ENCODE measurements around the gene SULT1A1.
"Not testable (repeated sequence)": the region's sequence is repeated elsewhere in the genome, so short reads cannot be mapped to it uniquely, and the experiment has no call there.

The SULT1A1 gene

DNA sequence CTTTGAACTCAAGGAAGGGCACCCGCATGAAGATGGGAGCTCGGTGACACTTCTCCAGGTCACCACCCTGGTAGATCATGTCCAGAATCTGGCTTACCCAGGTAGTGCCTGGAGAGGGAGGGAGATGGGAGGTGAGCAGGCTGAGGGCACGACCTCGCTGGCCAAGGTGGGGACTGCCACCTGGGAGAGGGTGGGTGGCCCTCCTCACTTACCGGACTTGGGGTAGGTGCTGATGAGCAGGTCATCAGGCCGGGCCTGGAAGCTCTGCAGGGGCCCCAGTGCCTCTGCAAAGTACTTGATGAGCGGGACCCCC, 1.4 kb downstream of the SULT1A1 start:
- DNase-seq, result not testable (repeated sequence)

DNA sequence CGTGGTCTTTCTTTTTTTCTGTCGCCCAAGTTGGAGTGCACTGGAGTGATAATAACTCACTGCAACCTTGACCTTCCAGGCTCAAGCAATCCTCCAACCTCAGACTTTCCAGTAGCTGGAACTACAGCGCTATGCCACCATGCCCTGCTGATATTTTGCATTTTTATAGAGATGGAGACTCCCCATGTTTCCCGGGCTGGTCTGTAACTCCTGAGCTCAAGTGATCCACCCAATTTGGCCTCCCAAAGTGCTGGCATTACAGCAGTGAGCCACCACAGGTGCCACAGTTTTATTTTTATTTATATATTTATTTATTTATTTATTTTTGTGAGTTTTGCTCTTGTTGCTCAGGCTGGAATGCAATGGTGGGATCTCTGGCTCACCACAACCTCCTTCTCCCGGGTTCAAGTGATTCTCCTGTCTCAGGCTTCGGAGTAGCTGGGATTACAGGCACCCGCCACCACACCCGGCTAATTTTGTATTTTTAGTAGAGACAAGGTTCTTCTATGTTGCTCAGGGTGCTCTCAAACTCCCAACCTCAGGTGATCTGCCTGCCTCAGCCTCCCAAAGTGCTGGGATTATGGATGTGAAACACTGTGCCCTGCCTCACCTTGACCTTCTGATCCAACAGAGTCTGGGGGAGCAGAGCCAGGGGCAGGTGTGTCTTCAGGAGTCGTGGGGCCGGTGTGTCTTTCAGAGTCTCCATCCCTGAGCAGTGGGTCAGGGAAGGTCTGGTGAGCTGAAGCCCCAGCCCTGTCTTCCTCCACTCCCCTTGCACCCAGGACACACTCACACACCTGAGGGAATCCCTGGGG, 2.0 kb downstream of the SULT1A1 start:
- not testable (repeated sequence) for DNase-seq

DNA sequence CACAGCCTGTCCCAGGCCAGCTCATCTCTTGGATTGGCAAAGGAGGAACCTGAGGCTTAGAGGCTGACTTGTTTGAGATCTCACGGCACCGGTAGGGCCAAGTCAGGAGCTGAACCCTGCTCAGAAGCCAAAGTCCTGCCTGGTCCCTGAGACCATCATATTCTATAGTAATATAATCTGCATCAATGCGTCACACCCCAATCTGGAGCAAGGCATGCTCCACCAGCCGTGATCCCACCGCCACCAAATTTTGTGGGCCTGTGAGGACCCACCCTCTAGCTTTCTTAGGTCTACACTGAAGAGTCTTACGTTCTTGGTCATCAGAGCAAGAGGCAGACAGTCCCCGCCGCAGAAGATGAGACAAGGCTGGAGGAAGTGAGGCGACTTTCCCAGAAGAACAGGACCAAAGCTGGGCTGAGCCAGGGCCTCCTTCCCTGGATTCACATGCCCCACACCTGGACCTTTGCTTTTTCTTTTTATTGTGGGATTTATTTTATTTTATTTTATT, 2.7 kb downstream of the SULT1A1 start:
- DNase-seq, result no peak

DNA sequence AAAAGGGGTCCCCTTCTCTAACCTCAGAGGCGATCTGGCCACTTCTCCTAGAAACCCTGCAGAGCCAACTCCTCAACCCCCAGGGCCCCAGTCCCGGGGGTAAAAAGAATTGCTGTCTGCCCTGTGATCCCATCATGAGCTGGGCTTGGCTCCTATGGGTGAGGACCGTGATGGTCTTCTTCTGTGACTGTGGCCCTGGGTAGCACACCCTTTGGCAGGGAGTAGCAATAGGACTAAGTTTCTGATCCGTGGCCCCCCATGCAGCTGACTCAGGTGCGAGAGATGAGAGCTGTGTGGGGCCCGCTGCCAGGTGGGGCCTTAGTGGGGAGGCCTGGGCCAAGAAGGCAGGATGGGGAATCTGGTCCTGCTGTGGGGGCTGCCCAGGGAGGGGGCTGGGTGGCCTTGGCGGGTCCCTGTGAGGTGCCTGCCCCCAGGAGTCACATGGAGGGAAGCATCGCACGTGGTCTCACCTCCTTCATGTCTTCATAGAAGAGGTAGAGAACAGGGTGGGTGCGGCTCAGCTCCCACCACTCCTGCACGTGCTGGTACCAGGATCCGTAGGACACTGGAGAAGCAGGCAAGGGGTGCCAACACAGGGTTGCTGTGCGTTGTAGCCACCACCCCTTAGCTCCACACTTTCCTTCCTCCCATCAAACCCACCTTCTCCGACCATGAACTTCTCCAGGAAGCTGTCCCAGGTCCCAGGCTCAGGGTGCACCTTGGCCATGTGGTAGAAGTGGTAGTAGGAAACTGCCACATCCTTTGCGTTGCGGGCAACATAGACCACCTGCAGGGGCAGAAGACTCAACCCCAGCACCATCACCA, 3.3 kb downstream of the SULT1A1 start:
- DNase-seq, result no peak

DNA sequence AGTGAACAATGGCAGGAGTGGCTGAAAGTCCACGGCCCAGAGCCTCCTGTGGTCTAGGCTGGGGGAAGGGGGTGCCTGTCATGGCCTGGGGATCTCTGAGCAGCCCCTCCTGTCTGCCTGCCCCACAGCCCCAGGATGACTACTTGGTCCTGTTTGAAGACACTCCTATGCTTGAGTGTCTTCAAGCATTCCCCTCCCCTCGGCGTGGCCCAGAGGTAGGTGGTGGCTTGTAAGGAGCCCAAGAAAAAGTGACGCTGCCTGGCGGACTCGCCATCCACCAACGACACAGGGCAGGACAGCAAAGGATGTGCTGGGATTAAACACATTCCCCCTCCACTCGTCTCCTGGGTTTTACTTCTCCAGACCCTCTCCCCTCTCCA, 5.7 kb downstream of the SULT1A1 start:
- no peak for DNase-seq

DNA sequence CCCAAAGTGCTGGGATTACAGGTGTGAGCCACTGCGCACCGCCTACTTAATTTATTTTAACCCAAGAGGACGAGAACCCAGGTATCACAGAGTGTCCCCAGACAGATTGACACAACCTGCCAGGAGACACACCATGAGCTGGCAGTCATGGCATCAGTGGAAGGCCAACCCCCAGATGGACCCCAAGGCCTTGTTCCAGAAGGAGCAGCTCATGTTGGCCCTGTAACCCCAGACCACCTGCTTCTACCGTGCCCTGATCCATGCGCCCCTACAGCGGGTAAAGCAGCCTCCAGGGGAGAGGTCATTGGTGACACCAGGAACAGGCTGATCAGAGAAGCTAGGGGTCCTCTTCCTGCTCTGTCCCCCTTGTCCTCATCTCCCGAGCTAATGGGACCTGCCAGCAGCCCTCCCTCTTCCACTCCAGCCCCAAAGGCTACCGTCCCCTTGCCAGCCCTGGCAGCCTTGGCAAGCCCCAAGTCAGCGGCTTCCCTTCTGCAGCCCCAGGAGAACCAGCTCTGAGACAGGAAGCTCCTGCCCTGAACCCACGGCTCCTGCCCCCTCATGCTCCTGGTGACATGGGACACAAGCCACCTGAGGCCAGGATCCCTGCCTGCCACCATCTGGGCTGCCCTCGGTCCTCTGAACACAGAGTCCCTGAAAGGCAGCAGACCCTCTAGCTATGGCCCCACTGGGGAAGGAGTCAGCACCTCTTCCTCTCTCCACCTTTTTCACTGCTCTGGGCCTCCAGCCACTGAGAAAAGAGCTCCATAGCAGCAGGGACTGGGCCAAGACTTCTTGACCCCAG, 6.3 kb downstream of the SULT1A1 start:
- DNase-seq, result no peak

DNA sequence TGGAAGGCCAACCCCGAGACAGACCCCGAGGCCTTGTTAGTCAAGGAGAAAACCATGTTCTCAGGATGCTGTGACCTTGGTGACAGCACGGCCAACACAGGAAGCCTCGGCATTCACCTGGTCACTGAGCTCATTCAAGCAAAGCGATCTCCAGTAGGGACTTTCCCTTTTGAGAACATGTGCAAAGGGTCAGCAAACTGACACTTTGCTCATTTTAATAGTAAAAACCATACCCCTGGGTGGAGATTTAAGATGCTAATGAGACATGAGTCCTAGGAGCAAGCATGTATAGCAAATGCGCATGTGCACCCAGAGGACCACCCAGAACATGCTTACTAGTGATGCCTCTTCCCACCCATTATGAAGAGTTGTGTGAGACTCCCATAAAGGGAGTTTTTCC, 7.3 kb downstream of the SULT1A1 start:
- DNase-seq, result no peak

DNA sequence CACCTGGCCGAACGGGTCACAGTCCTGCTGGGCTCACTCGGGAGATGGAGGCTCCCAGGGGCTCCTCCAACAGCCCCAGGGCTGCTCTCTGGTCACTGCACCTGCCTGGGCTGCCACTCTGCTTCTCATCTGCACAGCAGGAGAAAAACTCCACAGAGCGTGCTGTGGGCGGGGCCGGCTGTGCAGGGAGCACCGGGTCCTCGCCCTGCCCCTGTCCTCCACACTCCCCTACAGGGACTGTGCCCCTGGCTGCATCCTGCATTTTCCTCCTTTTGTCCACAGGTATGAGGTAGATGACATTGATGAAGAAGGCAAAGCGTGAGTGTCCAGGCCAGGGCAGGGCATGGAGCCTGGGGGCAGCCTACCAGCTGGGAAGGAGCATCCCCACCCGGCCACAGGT, 7.8 kb downstream of the SULT1A1 start:
- DNase-seq, result not testable (repeated sequence)

DNA sequence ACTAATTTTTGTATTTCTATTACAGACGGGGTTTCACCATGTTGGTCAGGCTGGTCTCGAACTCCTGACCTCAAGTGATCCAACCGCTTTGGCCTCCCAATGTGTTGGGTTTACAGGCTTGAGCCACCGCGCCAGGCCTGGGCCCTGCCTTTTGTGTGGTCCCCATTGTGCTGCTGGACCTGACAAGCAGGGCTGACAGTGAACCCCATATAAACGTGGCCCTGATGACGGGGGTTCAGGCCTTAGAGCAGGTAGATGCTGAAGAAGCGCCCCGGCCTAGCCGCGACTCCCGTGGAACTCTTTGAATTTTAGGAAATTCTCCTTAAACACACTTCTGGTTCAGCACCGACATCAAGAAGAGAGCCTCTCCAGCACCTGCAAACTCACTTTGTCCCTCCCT, 8.3 kb downstream of the SULT1A1 start:
- not testable (repeated sequence) for DNase-seq

DNA sequence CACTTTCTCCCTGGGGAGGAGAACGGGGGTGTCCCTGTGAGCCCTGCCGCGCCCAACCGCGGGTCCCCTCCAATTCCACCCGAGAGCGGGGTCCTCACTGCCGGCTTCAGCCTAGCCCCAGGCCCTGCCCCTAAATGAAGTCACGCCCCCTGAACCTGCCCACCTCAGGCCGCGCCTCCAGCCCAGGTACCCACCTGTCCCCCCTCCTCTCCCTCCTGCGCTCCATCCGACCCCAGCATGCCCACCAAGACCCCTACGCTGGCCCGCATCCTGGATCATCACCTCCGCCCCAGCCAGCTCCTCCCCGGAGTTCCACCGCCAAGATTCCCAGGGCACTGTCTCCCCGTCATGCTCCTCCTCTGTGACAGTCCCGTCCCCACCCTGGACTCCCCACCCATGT, 8.9 kb downstream of the SULT1A1 start:
- not testable (repeated sequence) for DNase-seq

DNA sequence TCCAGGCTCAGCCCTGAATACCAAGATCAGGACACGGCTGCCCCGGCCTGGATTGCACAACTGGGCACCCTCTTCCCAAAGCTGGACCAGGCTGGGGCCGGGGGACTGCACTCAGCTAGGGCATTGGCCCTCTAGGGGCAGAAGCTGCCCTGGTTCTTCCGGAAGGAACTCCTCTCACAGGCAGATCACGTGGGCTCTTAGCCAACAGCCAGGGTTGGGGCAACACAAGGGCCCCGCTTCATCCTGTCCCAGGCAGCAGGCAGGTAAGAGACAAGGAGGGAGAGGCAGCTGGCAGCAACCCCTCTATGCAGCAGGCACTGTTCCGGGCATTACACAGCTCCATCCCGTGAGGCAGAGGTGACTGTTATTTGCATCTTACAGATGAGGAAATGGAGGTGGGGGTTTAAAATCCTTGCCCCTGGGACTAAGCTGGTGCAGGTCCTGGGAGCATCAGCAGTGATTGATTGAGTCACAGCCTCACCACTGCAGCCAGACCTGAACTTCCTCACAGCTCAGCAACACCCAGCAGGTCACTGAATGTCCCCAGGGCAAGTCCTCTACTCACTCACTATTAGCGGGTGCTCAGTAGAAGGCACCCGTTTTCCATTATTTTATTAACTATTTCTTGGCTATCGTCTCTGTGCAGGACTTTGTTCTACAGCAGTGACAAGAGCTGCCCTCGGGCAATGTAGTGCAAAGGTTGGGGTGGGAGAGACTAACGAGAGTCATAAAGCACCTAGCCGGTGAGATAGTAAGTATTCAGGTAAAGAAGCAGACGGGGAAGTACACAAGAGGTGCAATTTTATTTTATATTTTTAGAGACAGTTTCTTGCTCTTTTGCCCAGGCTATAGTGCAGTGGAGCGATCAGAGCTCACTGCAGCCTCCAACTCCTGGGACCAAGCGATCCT, 10.2 kb downstream of the SULT1A1 start:
- DNase-seq, result not testable (repeated sequence)

DNA sequence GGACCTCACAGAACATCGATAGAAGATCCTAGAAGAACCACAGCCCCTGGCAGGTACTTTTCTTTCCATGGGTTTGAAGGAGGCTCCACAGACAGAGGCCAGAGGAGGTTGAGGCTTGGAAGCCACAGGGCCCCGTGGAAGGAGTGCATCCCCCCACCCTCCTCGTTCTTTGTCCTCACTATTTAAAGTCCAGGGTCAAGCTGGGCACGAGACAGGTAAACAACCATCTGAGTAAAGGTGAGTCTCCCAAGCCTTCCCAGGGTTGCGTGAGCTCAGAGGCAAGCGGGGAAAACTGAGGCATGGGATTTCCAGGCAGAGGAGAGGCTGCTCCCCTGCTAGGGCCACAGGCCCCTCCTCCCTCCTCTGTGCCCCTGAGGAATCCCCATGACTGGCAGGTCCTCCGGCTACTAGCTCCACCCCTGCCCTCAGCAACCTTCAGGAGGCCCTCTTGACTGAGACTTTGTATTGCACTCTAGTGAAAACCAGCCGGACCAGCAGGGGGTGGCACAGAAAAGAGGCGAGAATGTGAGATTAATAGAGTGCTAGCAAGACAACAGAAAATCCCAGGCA, 12.1 kb downstream of the SULT1A1 start:
- DNase-seq, result no peak

DNA sequence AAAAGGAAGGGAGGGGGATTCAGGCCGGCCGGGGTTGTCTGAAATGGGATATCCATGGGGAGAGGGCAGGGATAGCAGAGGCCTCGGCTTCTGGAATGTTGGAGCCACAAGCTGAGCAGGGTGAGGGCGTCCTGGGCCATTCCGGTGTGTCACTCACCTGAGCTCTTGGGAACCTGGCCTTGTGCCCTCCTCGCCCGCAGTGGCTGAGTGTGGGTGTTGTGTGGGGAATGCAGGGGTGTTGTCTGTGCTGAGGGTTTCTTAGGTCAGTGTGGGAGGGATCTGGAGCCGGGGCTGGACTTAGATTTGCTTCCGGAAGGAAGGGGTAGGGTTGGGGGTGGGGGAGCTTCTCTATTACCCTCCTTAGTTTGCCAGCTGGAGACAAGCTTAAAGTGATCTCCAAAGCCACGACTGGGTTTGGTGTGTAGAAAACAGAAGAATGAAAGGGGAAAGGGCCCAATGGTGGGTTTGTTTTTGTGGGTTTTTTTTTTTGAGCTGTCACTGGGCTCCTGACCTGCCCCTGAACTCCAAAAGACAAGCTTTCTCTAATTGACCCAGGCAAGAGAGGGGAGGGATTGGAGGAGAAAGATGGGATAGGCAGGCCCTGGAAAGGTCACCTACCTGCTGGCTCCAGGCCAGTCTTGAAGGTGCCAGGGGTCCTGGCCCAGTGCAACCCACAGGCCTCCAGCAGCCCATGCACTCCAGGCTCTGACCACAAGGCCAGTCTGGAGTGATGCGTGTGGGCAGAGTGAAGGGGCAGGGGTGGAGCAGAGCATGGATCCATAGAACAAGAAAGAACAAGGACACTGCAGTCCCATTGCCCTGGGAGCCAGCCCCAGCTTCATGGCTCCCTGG, 12.8 kb downstream of the SULT1A1 start, which contains the start of gene SULT1A2:
Gene SULT1A2 (minus strand): TSS at position 211 of the 852 bp plus-strand sequence. CDS start 1,120 bp downstream, outside the sequence.
- DNase-seq, result no peak

DNA sequence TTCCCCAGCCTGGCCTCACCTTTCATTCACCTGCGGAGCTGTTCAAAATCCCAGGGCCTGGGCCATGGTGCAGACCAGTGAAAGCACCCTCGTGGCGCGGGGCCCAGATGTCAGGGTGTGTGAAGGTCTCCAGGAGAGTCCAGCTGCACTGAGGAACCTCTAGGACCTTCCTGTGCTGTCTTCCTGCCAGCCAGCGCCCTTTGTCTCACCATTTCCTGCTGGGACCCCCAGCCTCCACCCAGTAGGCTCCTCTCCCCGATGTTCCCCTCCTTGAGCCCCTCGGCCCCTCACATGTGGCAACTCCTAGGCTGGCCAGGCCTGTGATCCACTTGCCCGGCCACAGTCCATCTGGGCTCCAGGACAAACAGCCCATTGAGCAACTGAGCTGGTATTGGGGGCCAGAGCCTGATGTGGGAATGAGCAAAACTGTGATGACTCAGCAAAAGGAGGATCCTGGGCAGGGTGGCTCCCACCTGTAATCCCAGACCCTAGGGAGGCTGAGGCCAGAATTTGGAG, 13.7 kb downstream of the SULT1A1 start:
- no peak for DNase-seq

DNA sequence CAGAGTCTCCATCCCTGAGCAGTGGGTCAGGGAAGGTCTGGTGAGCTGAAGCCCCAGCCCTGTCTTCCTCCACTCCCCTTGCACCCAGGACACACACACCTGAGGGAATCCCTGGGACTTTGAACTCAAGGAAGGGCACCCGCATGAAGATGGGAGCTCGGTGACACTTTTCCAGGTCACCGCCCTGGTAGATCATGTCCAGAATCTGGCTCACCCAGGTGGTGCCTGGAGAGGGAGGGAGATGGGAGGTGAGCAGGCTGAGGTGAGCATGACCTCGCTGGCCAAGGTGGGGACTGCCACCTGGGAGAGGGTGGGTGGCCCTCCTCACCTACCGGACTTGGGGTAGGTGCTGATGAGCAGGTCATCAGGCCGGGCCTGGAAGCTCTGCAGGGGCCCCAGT, 14.4 kb downstream of the SULT1A1 start:
- not testable (repeated sequence) for DNase-seq

DNA sequence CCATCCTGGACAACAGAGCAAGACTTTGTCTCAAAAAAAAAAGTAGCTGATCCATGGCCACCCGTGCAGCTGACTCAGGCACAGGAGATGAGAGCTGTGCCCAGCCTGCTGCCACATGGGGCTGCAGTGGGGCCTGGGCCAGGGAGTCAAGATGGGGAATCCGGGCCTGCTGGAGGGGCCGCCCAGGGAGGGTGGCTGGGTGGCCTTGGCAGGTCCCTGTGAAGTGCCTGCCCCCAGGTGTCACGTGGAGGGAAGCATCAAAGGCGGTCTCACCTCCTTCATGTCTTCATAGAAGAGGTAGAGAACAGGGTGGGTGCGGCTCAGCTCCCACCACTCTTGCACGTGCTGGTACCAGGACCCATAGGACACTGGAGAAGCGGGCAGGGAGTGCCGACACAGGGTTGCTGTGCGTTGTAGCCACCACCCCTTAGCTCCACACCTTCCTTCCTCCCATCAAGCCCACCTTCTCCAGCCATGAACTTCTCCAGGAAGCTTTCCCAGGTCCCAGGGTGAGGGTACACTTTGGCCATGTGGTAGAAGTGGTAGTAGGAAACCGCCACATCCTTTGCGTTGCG, 16.8 kb downstream of the SULT1A1 start:
- DNase-seq, result no peak

DNA sequence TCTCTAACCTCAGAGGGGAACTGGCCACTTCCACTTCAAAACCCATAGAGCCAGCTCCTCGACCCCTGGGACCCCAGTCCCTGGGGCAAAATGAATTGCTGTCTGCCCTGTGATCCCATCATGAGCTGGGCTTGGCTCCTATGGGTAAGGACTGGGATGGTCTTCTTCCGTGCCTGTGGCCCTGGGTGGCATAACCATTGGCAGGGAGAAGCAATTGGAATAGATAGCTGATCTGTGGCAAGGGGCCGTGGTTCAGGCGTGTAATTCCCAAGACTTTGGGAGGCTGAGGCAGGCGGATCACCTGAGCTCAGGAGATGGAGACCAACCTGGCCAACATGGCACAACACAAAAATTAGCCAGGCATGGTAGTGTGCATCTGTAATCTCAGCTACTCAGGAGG, 17.3 kb downstream of the SULT1A1 start:
- DNase-seq, result no peak

DNA sequence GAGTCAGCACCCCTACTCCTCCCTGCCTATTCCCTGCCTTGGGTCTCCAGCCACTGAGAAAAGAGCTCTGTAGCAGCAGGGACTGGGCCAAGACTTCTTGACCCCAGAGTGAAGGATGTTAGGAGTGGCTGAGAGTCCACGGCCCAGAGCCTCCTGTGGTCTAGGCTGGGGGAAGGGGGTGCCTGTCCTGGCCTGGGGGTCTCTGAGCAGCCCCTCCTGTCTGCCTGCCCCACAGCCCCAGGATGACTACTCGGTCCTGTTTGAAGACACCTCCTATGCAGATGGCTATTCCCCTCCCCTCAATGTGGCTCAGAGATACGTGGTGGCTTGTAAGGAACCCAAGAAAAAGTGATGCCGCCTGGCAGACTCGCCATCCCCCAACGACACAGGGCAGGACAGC, 18.5 kb downstream of the SULT1A1 start:
- DNase-seq, result no peak

DNA sequence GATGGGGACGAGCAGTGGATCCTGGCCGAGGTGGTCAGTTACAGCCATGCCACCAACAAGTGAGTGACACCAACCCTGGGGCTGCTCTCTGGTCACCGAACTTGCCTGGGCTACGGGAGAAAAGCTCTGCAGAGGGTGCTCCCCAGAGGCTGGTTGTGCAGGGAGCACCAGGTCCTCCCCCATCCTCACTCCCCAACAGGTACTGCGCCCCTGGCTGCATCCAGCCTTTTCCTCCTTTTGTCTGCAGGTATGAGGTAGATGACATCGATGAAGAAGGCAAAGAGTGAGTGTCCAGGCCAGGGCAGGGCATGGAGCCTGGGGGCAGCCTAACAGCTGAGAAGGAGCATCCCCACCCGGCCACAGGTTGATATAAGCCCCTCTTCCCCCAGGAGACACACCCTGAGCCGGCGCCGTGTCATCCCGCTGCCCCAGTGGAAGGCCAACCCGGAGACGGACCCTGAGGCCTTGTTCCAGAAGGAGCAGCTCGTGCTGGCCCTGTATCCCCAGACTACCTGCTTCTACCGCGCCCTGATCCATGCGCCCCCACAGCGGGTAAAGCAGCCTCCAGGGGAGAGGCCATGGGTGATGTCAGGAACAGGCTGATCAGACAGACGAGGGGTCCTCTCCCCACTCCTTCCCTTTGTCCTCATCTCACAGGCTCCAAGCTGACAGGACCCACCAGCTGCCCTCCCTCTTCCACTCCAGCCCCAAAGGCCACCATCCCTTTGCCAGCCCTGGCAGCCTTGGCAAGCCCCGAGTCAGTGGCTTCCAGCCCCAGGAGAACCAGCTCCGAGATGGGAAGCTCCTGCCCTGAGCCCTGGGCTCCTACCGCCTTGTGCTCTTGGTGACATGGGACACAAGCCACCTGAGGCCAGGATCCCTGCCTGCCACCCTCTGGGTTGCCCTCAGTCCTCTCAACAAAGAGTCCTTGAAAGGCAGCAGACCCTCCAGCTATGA, 19.2 kb downstream of the SULT1A1 start:
- DNase-seq, result no peak
